ENCODE results near the gene HNRNPC. TPM values are rescaled to one million over a fixed set of nuclear protein-coding genes. Genes with fewer than 3 reads are reported as not detected.

The HNRNPC gene
- total RNA-seq, 4 donors from 2014 or later = 192 to 343 (median 212) TPM

DNA sequence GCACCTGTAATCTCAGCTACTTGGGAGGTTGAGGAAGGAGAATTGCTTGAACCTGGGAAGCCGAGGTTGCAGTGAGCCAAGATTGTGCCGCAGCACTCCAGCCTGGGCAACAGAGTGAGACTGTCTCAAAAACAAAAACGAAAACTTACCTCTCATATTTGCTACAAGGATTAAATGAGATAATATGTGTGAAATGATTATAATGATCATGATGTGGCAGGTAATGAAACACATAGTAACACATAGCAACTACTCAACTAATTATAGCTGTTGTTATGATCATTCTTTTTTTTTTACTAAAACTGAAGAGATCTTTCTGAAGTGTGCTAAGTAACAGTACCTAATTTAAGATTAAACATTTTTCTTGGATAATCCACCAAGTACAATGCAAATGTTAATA, 40.7 kb upstream of the HNRNPC start:
- no peak for DNase-seq
- intact Hi-C loops (cut with DNase I; ENCODE audit: low total_unique reads) (no loop called here), in situ Hi-C loops (cut with MboI; ENCODE audit: low pct_ligation_motif_present in 1 of 4, low pct_unique_long_range_greater_than_20kb in 1 of 4, low sequenced_read_pairs in 3 of 4) (no loop called here)
- no peak overlapping the region for H3K4me3 ChIP-seq
- no peaks in the 10 kb centered on the region for H3K36me3 ChIP-seq
- 95 to 100% methylated on average over 1 to 2 of the region's 3 CpGs for WGBS, 2 donors (ENCODE audit: low coverage in 1 of 2)
- TF ChIP-seq POLR2AphosphoS5 (IDR thresholded peaks at IDR 0.05) = no peak
- TF ChIP-seq EP300 (IDR thresholded peaks at IDR 0.05; ENCODE audit: low read depth) = no peak
- TF ChIP-seq POLR2A (IDR thresholded peaks at IDR 0.05) = no peak
- TF ChIP-seq, protein P1, sequence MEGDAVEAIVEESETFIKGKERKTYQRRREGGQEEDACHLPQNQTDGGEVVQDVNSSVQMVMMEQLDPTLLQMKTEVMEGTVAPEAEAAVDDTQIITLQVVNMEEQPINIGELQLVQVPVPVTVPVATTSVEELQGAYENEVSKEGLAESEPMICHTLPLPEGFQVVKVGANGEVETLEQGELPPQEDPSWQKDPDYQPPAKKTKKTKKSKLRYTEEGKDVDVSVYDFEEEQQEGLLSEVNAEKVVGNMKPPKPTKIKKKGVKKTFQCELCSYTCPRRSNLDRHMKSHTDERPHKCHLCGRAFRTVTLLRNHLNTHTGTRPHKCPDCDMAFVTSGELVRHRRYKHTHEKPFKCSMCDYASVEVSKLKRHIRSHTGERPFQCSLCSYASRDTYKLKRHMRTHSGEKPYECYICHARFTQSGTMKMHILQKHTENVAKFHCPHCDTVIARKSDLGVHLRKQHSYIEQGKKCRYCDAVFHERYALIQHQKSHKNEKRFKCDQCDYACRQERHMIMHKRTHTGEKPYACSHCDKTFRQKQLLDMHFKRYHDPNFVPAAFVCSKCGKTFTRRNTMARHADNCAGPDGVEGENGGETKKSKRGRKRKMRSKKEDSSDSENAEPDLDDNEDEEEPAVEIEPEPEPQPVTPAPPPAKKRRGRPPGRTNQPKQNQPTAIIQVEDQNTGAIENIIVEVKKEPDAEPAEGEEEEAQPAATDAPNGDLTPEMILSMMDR (IDR thresholded peaks at IDR 0.05) = no peak
- no peaks in the 10 kb centered on the region for H3K27me3 ChIP-seq
- H3K27ac ChIP-seq = no peak overlapping the region
- H3K9me3 ChIP-seq = no peaks in the 10 kb centered on the region
- peaks cover 0 to 17% (median 8%) of the 10 kb centered on the region in 4 donors for H3K4me1 ChIP-seq

GRCh38 chr14:21309238-21309636, 40.0 kb upstream of the HNRNPC start:
- intact Hi-C loops (cut with DNase I; ENCODE audit: low total_unique reads) (no loop called here), in situ Hi-C loops (cut with MboI; ENCODE audit: low pct_ligation_motif_present in 1 of 4, low pct_unique_long_range_greater_than_20kb in 1 of 4, low sequenced_read_pairs in 3 of 4) (no loop called here)
- Histone ChIP-seq H3K36me3 (no peaks in the 10 kb centered on the region), H3K4me1 (peaks cover 0 to 17% (median 8%) of the 10 kb centered on the region in 4 donors), H3K4me3 (peak overlapping the region in 3 of 4 donors; percentile 5 to 45 (median 34)), H3K9me3 (no peaks in the 10 kb centered on the region), H3K27me3 (no peaks in the 10 kb centered on the region), H3K27ac (peak overlapping the region; percentile 57 to 82 (median 74))
- TF ChIP-seq POLR2A (IDR thresholded peaks at IDR 0.05) (no peak), POLR2AphosphoS5 (IDR thresholded peaks at IDR 0.05) (no peak), EP300 (IDR thresholded peaks at IDR 0.05; ENCODE audit: low read depth) (no peak)
- TF ChIP-seq, protein P1 (IDR thresholded peaks at IDR 0.05) = no peak
- no peak for DNase-seq
- WGBS, 2 donors (ENCODE audit: low coverage in 1 of 2) = 72% methylated on average over 8 of the region's 8 CpGs

DNA sequence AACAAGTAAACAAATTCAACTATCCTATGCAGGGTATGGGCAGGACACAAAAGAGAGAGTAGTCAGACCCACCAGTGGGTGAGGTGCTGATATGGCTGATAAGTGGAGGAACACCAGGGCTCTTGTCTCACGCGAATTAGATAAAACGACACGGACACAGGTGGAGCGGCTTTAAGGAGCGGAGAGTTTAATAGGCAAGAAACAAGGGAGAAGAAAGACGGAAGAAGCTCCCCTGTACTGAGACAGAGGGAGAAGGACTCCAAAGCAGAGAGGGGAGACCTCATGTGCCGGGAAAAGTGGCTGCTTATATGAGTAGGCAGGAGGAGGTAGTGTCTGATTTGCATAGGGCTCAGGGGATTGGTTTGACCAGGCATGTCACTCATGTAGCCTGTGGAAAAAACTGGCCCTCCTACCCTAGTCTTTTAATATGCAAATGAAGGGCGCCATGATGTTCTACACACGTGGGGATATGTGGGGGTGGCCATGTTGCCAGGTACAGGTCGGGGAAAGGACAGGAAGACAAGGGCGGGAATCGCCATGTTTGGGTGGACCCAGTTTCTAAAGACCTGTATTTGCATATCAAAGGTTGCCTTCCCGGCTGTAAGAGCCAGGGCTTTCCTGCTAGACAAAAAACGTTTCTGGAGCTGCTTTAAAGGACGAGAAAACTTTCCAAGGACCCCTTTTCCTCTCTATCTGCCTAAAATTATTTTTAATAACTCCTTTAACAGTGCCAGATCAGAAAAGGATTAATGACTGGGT, 39.4 kb upstream of the HNRNPC start:
- Histone ChIP-seq H3K9me3 (no peaks in the 10 kb centered on the region), H3K27ac (peak overlapping the region; percentile 76 to 82 (median 82)), H3K4me3 (peak overlapping the region in 3 of 4 donors; percentile 27 to 45 (median 34)), H3K27me3 (no peaks in the 10 kb centered on the region), H3K4me1 (peaks cover 0 to 17% (median 8%) of the 10 kb centered on the region in 4 donors), H3K36me3 (no peaks in the 10 kb centered on the region)
- peak; percentile 90 for DNase-seq
- in situ Hi-C loops (cut with MboI; ENCODE audit: low pct_ligation_motif_present in 1 of 4, low pct_unique_long_range_greater_than_20kb in 1 of 4, low sequenced_read_pairs in 3 of 4) = no loop called here
- peak; percentile 84 for TF ChIP-seq POLR2A (IDR thresholded peaks at IDR 0.05)
- TF ChIP-seq POLR2AphosphoS5 (IDR thresholded peaks at IDR 0.05) = peak; percentile 81 to 86 (median 82)
- TF ChIP-seq EP300 (IDR thresholded peaks at IDR 0.05; ENCODE audit: low read depth) = no peak
- WGBS, 2 donors (ENCODE audit: low coverage in 1 of 2) = 2 to 7% methylated on average over 14 to 16 of the region's 16 CpGs
- intact Hi-C loops (cut with DNase I; ENCODE audit: low total_unique reads) = no loop called here

- Histone ChIP-seq H3K4me1 (peaks cover 0 to 17% (median 8%) of the 10 kb centered on the region in 4 donors), H3K27me3 (no peaks in the 10 kb centered on the region), H3K27ac (peak overlapping the region; percentile 76 to 82 (median 79)), H3K4me3 (peak overlapping the region in 3 of 4 donors; percentile 27 to 45 (median 34)), H3K9me3 (no peaks in the 10 kb centered on the region), H3K36me3 (no peaks in the 10 kb centered on the region)
- DNase-seq = no peak
- TF ChIP-seq POLR2A (IDR thresholded peaks at IDR 0.05) = no peak
- TF ChIP-seq EP300 (IDR thresholded peaks at IDR 0.05; ENCODE audit: low read depth) = no peak
- TF ChIP-seq, protein P1 (IDR thresholded peaks at IDR 0.05) = no peak
- TF ChIP-seq POLR2AphosphoS5 (IDR thresholded peaks at IDR 0.05) = no peak
- intact Hi-C loops (cut with DNase I; ENCODE audit: low total_unique reads) (no loop called here), in situ Hi-C loops (cut with MboI; ENCODE audit: low pct_ligation_motif_present in 1 of 4, low pct_unique_long_range_greater_than_20kb in 1 of 4, low sequenced_read_pairs in 3 of 4) (no loop called here)
Measured at GRCh38 chr14:21308132-21308478, 38.9 kb upstream of the HNRNPC start.

Data from transverse colon (tissue), 4 donors.